NCI-H2029 (cell line): ENCODE measurements around the gene P2RY14.
A peak's percentile ranks its signal among the peaks of the same experiment; 100 is the strongest.
"Not testable (repeated sequence)": the region's sequence is repeated elsewhere in the genome, so short reads cannot be mapped to it uniquely, and the experiment has no call there.

Source experiments
- DNase-seq: peaks from one replicate; lab custom pipeline; 2025; lab: John Stamatoyannopoulos, UW

The P2RY14 gene

DNA sequence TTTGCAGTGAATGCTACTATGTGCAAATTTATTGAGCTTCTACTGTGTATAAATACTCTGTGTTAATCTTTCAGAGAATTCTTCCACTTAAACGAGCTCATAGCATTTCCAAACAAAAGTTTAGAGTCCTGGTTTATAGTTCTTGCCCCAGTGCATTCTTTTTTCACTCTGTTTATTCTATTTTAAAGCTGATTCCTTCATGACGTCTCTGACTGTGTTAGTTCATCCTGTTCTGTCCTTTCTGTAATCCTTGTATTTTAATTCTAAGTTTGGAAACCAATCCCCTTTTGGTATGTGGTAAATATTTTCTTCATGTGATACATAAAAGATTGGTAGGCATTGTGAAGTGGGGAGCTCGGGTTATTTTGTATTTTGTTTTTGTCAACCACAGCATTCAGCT lies 18.7 kb downstream of the P2RY14 start:
- DNase-seq = no peak

DNA sequence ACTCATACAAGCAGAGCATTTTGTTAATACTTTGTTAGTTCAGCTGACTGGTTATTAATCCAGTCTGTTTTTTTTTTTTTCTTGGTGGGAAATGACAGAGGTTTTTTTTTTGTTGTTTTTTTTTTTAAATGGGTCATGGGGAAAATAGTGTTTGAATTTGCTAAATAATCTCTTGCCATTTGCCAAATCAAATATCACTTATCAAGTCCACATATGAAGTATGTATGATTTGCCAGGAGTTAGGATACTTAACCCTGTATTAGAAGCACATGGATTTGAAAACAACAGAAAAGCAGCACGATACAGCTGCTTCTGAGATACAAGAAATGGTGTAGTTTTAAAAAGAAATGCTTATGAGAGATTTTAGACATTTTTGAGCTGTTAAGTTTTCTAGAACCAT lies 21.6 kb downstream of the P2RY14 start:
- no peak for DNase-seq

DNA sequence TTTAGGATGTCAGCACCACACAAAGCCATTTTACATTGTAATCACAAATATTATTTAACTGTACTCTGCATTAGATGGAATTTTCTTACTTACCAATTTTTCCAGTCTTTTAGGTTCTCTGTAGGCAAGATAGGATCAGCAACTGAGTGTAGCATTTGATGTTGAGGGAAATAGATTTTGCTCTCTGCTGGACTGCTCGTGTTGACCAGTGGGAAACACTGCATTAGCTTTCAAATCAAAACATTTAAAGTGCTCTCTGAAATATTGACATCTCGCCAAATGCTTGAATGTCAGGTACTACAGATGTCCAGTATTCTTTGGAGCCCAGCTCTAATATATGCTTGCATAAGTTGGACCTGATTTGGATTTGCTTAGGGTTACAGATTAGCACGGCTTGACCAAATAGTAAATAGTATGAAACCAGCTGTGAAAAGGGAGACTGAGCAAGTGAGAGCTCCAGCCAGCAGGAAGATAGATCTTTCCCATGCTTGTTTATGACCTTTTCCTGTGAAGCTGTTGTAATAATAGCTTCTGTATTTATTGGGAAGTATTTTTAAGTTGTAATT lies 29.5 kb downstream of the P2RY14 start:
- DNase-seq = no peak

DNA sequence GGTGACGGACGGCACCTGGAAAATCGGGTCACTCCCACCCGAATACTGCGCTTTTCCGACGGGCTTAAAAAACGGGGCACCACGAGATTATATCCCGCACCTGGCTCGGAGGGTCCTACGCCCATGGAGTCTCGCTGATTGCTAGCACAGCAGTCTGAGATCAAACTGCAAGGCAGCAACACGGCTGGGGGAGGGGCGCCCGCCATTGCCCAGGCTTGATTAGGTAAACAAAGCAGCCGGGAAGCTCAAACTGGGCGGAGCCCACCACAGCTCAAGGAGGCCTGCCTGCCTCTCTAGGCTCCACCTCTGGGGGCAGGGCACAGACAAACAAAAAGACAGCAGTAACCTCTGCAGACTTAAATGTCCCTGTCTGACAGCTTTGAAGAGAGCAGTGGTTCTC lies 36.3 kb downstream of the P2RY14 start:
- not testable (repeated sequence) for DNase-seq

DNA sequence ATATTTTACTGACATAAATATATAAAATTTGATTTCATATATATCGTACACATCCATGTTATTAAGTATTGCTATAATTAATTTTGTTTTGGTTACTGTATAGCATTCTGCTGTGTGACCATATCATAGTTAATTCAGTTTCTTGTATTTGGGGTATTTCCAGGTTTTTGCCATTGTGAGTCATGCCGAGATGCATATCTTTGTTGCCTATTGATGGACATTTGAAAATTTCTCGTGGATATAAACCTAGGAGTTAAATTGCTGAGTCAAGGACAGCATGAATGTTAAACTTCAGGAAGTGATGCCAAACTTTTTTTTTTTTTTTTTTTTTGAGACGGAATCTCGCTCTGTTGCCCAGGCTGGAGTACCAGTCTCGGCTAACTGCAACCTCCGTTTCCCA lies 41.6 kb downstream of the P2RY14 start:
- no peak for DNase-seq

DNA sequence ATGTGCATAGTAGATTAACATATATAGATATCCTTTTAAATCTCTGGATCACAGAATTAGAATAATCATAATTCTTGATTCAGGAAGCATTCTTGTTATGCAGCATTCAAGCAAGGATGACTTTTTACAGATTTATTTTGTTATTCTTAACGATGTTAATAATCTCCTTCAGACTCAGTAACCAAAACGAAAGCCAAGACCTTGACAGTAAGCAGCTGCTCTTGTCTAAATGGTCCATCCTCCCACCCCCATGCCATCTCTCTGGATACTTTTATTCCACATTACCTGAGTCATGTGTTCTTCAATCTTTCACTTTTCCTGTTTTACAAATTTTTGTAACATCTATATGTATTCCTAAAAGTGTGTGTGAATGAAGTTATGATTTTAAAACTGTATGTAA lies 42.0 kb downstream of the P2RY14 start:
- DNase-seq = no peak

DNA sequence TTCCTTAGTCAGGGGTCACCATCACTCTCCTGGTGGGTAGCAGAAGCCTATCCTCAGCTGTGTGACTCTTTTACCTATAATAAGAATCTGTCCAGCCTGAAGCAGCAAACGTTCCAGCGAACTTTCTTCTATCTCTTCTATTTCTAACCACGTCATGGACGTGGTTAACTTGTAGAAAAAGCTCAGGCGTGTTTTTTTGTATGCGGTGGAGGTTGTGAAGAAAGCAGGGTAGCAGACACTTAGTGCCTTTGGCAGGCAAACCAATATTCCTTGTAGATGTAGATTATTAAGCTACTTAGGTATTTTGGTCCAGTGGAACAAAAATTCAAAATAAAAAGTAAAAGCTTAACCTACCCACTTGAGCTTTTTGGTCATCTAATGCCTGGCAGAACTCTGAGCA lies 43.5 kb downstream of the P2RY14 start:
- no peak for DNase-seq

DNA sequence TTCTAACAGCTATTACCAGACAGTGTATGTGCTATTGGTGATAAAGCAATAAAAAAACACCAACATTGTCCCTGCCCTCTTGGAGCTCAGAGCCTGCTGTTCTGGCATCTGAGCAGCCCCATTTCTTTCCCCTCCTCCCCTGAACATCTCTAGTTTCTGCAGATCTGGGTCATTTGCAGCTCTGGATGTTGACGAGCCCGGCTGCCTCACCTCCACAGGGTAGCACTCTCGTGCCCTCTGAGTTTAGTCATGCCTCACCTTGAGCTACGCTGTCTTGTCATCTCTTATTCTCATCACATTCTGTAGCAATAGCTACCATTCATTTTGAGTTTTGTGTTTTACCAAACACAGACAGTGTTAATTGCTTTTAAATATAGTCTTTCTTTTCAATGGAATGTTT lies 45.4 kb downstream of the P2RY14 start:
- DNase-seq = no peak

DNA sequence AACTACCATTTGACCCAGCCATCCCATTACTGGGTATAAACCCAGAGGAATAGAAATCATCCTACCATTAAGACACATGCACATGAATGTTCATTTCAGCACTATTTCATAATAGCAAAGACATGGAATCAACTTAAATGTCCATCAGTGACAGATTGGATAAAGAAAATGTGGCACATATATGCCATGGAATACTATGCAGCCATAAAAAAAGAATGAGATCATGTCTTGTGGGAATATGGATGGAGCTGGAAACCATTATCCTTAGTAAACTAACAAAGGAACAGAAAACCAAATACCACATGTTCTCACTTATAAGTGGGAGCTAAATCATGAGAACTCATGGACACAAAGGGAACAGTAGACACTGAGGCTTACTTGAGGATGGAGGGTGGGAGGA lies 45.9 kb downstream of the P2RY14 start:
- DNase-seq = not testable (repeated sequence)

DNA sequence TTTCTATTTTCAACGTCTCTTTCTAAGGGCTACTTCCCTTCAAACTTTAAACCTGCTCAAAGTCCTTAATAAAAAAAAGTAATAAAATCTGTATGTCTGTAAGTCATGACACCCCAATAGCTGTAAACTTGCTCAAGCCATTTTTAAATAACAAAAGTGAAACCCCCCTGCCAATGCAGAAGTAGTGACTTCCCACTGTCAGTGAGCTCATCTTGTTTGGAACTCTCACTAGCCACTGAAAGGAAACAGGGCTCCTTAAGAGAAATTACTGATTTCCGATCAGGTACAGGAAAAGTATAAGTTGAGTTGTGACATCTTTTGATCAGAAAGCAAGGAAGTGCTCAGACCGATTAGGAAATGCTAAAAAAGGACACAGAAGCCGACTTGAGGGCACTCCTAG lies 47.7 kb downstream of the P2RY14 start:
- DNase-seq = no peak

DNA sequence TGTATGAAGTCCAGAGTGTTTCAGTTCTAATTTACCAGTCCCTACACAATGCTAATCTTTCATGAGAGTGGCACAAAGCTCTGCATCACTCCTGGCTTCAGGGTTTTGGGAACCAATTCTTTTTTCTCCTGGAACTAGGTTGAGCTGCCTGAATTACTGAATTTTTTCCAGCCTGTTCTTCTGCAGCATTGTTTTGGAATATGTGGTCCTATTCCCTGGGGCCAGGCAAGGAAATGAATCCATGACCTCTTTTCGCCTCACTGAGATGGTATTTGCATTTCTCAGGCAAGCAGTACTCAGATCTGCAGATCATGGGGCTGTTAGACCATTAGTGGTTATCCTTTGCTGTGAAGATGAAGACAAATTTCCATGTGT lies 49.7 kb downstream of the P2RY14 start:
- no peak for DNase-seq

DNA sequence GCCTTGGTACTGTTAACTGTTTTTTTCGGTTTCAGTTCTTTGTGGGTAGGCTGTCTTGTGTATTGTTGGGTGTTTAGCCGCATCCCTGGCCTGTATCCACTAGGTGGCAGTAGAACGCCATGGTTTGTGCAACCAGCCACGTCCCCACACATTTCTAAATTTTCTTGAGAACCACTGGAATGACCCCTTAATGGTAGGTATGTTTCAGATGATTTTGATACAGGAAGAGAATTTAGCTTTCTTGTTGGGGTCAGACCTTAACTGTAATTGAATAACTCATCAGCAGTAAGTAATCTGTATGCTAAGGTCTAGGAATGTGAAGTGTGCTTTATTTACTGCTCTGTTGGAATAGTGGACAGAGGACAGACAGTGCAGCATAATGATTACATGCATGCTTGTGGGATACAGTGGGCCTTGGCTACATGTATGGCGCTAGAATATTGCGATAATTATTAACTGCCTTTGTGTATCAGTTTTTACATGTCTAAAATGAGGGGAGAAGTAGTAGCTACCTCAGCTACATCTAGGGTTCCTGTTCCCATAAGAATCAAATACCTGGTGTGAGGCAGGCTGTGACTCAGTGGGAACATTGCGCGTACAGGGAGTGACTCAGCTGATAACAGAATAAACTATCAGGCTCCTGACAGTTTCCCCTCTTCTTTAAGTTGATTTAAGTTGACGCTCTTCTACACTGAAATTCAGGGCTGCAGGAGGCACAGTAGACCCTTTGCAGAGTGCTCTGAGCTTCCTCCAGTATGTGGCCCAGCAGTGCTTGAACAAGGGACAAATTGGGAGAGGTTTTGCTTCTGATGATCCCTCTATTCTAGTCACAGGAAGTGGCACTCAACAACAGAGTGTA lies 50.3 kb downstream of the P2RY14 start:
- peak; percentile 37 for DNase-seq

DNA sequence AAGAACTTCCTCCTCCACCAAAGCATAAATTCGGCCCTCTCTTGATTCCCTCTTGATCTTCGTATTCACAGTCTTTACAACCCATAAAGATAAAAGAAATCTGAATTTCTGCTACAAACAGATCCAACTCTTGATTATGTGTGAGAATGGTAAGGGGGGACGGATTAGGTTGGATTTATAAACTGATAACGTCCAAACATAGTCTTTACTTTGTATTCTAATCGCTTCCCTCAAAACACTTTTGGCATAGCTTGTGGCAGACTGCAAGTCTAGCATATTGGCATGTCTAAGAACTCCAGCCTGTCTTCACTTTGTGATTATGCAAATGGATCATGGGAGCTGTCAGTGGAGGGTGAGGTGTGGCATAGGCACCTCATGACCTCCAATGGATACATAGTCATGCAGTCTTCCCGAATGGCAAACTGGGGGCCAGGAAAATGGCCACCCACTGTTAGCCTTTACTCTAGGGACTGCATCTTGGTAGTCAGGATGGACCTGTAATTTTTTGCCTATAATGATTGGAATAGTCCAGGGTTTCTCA lies 51.0 kb downstream of the P2RY14 start:
- no peak for DNase-seq

DNA sequence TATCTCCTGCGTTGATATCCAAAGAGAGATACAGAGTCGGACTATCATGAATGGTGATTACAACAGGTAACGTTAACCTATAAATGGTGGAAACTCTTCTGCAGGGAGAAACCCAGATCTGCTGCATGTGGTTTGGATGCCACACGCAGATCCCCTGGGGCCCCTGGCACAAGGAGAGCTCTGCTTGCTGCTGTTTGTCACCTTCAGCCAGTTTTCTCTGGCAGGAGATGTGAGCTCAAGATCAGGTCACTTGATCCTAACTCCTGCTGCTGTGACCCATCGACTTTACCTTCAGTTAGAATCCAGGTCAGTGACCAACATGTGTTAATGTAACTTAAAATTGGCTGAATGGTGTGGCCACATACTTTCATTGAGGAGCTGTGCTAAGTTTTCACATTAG lies 51.5 kb downstream of the P2RY14 start:
- no peak for DNase-seq

DNA sequence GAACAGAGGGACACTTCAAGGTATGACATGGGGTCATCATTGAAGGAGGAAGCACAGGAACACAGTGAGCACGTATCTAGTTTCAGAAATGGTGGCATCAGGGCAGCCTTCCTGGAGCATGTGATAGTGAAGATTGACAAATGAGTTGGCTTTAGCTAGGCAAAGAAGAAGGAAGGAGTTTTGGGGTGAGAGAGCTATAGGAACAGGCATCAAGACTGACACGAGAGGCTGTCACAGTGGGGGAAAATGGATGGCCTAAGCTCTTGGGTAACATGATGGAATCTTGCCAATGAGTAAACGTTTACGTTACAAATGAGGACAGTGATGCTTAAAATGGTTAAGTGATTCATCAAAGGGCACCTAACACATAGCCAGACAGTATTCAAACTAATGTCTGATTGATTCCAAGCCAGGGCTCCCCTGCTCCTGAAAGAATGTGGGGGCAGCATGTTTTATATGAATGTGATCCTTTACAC lies 52.2 kb downstream of the P2RY14 start:
- peak; percentile 21 for DNase-seq

DNA sequence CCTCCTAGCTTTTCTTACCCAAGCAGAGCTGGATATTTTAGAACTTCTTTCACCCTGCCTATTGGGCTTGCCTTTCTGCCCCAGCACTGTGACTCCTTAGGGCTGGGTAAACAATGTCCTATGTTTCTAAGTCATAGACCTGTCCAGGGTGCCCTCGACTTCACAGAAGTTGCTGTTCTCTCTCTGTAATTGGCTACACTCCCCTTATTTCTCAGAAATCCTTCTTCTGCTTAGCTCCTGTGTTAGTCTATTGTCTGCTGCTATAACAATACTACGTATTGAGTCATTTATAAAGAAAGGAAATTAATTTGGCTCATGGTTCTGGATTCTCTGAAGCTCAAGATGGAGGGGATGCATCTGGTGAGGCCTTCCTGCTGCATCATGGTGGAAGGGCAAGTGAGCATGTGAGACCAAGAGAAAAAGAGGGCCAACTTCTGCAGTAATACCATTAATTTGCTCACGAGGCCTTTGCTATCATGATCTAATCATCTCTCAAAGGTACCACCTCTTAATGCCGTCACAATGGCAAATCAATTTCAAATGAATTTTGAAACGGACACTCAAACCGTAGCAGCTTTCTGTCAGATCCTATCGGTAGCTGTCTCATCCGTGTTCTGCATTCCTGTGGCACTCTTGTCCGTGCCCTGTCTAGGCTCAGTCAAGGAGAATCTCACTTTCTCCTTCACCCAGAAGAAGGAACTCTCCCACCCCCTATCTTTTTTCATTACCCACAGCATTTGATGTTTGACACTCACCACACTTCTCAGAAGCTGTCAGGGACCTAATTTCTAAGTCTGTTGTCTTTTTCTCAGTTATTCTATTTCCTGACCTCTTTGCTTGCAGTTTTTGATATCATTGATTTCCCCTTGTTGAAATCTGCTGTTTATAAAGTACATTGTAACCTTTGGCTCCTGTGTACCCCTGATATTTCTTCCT lies 53.0 kb downstream of the P2RY14 start:
- no peak for DNase-seq

DNA sequence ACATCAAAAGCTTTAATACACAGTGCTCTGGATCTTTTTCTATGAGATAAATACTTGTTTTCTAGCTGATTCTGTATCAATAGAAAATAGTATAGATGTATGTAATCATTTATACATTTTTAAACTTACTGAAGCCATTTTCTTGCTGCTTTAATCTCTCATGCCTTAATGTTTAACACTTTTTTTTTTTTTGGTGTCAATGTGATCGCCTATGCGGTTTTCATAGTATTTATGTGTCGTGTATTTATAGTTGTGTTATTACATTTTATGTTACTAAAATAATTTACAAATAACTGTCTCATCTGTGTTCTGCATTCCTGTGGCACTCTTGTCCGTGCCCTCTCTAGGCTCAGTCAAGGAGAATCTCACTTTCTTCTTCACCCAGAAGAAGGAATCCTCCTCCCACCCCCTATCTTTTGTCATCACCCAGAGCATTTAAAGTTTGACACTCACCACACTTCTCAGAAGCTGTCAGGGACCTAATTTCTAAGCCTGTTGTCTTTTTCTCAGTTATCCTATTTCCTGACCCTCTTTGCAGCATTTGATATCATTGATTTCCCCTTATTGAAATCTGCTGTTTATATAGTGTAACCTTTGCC lies 54.0 kb downstream of the P2RY14 start:
- no peak for DNase-seq

DNA sequence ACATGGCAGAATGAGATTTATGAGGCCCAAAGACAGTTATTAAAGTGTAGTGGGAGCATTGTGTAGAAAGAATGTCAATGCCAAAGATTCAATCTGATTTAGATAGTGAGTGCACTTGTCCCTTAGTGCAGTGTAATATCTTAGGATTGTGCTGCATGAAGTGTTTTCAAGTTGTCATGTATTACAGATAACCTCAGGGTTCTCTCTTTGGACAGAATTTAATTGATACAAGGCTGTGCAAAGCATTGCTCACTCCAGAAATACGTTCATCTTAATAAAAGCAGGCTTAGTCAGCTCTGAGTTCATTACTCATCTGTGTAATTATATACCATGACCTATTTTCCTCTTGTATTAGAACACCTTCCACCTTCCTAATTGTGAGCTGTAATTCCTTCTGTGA lies 59.3 kb downstream of the P2RY14 start:
- DNase-seq = no peak

DNA sequence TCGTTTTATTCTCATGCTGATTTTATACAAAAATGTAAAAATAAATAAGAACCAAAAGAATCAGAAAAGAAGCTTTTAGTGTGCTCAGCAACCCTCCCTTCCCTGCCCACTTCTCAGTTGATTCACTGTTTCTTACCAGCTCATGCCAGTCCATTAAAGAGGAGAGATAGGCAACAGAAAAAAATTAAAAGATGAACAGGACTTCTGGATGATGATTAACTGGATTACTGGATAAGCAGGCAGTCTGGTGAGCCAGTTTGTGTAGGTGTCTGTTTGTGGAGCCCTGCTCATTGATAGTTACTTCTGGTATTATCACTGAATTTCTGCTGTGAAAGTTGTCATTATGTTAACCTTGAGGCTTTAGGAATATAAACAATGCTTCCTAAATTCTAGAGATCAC lies 60.2 kb downstream of the P2RY14 start:
- DNase-seq = no peak

DNA sequence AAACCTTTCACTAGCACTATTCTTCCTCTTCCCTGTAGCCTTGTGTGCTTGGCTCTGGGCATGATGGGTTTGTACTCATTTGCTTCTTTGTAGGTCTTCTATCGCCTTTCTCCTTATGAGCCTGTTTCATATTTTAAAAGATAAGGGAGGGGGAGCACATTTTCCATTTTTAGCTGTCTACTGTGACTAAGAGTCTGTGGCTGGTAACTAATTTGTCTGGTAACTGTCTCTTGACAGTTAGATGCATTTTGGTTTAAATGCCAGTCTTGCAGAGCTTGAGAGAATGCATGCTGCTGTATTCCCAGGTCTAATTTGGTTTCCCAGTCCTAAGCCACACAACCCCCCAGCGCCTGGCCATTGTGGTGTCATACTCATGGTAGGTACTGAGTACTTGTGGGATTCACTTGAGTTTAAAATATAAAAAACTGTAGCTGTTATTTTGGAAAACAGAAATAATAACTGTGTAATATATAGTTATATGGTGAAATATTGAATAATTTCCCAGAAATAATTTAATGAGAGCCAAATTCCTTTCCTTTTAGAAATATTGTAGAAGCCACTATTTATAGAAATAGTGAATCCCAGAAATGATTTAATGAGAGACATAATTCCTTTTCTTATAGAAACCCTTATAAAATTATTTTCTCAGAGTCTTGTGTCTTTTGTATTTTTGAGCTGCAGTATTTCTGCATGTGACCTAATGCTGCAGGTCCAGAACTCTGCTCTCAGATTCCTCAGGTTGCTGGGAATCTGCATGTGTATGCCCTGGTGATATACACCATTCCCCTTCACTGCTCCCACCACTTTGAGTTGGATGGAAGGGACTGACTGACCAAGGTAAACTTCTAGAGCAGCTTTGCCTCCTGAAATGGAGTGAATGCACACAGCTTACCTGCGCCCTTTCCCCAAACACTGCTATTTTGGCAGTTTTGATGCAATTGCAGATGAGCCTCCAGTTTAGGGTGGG lies 61.4 kb downstream of the P2RY14 start:
- no peak for DNase-seq

DNA sequence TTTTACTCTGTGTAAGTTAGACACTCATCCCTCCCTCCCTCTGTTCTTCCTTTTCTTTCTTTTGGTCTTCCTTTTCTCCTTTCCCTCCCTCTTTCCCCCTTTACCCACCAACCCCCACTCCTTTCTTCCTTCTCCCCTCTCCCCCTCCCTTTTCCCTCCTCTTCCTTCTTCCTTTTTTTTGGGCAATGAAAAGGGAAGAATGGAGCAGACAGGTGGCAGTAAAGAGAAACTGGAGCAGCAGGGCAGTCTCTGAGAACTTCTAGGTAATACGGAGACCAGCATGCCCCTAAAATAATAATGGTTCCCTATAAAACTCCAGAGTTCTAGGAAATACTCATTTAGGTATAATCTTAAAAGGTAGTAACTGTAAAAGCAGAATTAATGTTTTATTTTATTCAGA lies 63.9 kb downstream of the P2RY14 start:
- DNase-seq = no peak
